Measurements from ENCODE around the gene DCDC2C. TPM values are rescaled to one million over a fixed set of nuclear protein-coding genes. Genes with fewer than 3 reads are reported as not detected.
A peak's percentile ranks its signal among the peaks of the same experiment; 100 is the strongest.

DCDC2C gene
- total and polyA plus RNA-seq, 9 of the 15 experiments (the other 6 are each of a cell fraction or from before 2014, with no cell fraction given), result not detected

GRCh38 chr2:3655871-3656761, 47.3 kb upstream of the DCDC2C start (continued):
- TF ChIP-seq ZBTB40 (IDR thresholded peaks at IDR 0.05) (no peak), ZBTB40 (CRISPR knock-in tag; IDR thresholded peaks at IDR 0.05) (no peak), KDM1A (IDR thresholded peaks at IDR 0.05) (peak in 1 of 2 experiments; percentile 83; a peak in 2 of 4 replicates), BRF1 (IDR thresholded peaks at IDR 0.05; ENCODE audit: borderline replicate concordance, extremely low read depth, insufficient read length) (no peak), RCOR1 (IDR thresholded peaks at IDR 0.05; ENCODE audit: borderline replicate concordance in 1 of 2, low read depth in 2 of 2, low read length in 2 of 2) (0 out of 4 replicates have a peak, but pooled peaks of 1 of the 2 experiments have one; percentile 26)
